ENCODE results near the gene NTS.

The NTS gene

DNA sequence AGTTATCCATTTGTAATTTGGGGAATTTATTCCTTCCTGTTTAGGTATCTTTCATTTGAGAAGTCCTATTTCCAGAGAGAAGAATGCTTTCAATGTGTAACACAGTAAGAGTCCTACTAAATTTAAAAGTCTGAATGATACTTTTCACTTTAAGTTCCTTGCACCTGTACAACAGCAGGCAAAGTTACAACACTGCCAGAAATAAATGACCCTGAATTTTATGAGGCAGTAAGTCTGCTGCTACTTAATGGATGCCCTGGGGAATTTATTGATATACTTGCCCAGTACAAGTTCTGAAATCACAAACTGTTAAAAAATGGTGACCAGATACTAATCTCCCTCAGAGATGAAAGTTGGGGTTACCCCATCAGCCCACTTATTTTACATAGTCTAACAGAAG is 53.1 kb downstream of the NTS start:
- no peak for TF ChIP-seq CTCF (conservative IDR thresholded peaks at IDR 0.05)
- no peak overlapping the region for H3K27ac ChIP-seq

All from VCaP (cell line).